HG03520 (cell line): Measurements from ENCODE around the gene LGR5.
"Not testable (repeated sequence)": the region's sequence is repeated elsewhere in the genome, so short reads cannot be mapped to it uniquely, and the experiment has no call there.

Experiments used
- ATAC-seq: cut with Tn5 transposase; IDR thresholded peaks from one replicate; pipeline ENCODE4 v1.9.1; 2021; ENCODE audit warnings: mild to moderate bottlenecking, moderate library complexity; ENCODE audit not compliant: unreplicated experiment

The LGR5 gene

GRCh38 chr12:71472441-71472911 lies 32.9 kb downstream of the LGR5 start:
- no peak for ATAC-seq

DNA sequence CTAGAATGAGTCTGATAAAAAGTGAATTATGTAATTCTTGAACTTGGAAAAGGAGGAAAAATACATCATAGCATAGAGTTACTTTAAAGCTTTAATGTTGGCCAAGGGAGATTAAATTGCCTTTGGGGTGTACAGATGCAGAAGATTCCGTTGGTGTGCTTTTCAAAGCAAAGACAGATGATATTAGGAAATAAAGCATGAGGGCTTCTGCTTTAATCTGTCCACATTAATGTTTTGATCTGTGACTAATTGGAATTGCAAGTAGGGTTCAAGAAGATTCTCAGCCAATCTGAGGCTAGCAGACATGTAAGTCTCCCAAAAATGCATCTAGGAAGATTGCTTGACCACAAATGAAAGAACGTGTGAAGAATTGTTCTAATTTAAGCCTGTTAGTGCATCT lies 35.2 kb downstream of the LGR5 start:
- no peak for ATAC-seq

- ATAC-seq, result no peak
Measured at GRCh38 chr12:71475280-71475679, 35.7 kb downstream of the LGR5 start.

DNA sequence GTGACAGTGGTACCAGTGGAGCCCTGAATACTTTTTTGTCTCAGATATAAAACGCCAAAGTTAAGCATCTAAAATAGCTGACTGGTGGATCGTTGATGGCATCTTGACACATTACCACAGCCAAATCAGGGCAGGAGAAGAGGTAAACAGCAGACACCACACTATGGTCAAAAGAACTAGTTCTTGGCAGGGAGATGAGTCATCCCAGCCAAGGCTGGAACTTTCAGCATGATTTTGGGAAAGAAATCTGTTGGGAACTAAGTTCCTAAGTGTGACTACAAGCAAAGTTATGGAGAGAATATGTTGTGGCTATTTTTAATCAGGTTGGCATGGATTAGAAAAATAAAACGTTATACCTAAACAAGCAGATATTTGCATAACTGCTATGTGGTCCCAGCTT lies 36.9 kb downstream of the LGR5 start:
- ATAC-seq, result no peak

DNA sequence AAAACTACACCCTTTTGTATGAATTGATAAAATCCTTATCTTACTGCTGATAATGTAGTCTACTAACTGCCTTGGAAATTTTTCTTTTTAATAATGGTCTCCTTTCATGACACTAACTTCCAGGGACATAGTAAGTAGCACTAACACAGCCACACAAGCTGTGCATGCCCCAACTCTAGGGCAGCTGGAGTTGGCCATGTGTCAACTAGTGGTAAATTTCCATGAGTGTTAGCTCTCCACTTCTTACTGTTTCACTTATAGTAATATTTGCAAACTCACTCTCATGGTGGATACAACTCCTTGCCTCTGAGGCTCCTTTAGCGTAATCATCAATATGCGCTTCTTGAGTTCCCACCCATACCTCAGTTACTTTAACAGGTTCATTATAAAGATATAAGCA lies 38.0 kb downstream of the LGR5 start:
- ATAC-seq, result no peak

DNA sequence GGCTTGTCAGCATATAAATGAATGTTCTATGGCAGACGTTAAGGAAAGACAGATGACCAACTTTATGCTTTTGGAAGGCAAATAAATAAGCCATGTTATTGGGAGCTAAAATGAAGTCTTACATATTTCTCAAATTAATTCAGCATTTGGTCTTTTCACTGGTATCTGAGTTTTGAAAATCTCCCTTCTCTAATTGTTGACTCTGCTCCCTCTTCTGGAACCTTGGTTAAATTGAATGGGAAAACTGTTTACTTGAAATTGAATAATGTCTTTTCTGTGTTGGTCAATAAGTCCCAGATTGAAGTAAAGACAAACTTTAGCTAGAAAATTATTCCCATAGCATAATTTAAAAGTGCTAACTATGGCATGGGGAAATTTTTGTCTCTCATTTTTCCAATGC lies 38.7 kb downstream of the LGR5 start:
- ATAC-seq, result no peak

- ATAC-seq, result no peak
Measured at GRCh38 chr12:71484272-71484905, 44.8 kb downstream of the LGR5 start.

- not testable (repeated sequence) for ATAC-seq
Measured at GRCh38 chr12:71490844-71491243, 51.2 kb downstream of the LGR5 start.

GRCh38 chr12:71492604-71493003 lies 53.0 kb downstream of the LGR5 start:
- ATAC-seq, result no peak

DNA sequence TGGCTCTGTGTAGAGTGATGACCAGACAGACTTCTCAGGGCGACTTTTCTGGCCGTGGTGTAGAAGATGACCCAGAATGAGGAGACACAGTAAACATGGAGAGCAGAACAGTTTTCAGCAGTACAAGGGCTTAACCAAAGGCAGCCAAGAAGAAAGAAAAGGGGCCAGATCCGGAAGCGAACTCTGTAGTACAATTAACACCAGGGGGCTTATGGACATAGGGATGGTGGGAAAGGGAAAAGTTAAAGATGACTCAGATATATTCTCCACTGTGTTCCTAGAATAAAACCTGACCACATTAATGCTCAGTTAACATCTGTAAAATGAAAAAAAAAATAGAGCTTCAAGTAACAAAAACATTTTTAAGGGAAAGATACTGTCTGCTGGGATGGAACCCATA lies 60.2 kb downstream of the LGR5 start:
- ATAC-seq, result no peak

GRCh38 chr12:71503579-71504391 lies 64.2 kb downstream of the LGR5 start:
- ATAC-seq, result no peak

DNA sequence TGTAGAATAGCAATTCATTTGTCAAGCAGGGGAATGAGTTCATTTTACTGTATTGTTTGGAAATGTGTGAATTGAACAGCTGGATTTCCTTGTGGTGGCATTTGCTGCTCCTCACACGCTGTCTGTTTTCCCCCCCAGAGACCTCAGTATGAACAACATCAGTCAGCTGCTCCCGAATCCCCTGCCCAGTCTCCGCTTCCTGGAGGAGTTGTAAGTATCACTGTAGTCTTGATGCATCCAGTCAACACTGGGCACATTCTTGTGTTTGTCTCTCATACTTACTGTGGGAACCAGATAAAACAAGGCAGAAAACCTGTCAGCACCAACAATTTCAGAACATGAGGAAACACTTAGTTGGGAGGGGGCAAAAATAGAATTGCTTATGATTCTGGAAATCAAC lies 64.9 kb downstream of the LGR5 start:
- no peak for ATAC-seq

DNA sequence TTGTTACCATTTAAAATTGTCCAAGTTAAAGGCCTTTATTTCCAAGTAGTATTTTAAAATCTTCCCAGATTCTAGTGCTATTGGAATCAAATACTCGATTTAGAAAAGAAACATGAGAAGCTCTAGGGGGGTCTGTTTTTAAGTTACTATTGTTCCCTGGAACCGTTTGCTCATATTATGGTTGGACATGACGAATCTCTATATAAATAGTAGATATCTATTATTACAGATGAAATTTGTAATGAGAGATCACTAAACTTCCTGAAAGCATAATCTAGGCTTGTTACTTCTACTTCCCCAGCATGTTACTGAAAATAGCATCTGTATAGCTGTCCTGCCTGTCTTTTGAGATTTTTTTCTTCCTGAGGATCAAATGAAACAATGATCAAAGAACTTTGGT lies 70.1 kb downstream of the LGR5 start:
- no peak for ATAC-seq

DNA sequence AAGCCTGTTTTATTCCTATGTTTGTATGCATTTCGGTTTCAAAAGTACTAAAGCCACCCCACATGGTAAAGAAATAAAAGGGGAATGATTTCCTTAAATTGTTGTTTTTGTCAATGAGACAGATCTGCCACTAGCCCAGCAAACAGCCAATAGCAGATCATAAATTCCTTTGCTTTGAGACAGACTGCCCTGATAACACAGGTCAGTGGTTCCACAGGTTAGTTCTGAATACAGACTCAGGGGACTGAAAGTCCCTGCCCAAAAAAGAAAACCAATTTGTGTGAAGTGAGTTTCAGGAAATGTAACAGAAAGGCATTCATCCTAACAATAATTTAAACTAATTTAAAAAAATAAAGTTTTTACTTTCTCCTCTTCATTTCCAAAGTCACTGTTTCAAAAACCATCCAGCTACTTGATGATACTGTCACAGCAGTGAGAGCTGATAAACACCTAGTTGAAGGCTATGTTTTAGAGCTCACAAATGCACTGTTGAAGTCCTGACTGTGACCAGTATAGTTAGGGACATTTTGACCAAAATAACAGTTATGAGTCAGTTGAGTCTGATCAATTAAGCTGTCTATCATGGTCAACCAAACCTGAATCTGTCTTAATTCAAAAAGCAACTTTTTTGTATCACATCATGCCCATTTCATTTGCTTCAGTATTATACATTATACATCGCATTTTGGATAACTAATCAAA lies 77.7 kb downstream of the LGR5 start:
- no peak for ATAC-seq

GRCh38 chr12:71521125-71521524 lies 81.5 kb downstream of the LGR5 start:
- ATAC-seq, result no peak

GRCh38 chr12:71524626-71525025 lies 85.0 kb downstream of the LGR5 start:
- no peak for ATAC-seq

DNA sequence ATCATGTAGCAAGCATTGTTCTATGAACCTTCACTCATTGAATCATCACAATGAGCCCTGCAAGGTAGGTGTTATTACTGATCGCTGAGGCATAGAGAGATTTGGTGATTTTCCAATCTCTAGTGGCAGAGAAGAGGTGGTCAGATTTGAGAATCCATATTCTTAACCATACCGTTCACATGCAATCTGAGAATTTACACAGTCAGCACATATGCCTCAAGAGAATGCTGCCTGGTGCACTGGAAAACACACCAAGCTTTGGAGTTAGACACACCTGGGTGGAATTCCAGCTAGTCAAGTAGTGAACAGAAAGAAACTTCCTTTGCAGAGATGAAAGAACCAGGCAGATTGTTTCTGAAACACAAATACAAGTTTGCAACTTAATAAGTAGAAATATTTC lies 94.1 kb downstream of the LGR5 start:
- no peak for ATAC-seq

GRCh38 chr12:71536279-71536938 lies 96.8 kb downstream of the LGR5 start:
- ATAC-seq, result no peak

- ATAC-seq, result no peak
Measured at GRCh38 chr12:71536939-71537622, 97.5 kb downstream of the LGR5 start.

DNA sequence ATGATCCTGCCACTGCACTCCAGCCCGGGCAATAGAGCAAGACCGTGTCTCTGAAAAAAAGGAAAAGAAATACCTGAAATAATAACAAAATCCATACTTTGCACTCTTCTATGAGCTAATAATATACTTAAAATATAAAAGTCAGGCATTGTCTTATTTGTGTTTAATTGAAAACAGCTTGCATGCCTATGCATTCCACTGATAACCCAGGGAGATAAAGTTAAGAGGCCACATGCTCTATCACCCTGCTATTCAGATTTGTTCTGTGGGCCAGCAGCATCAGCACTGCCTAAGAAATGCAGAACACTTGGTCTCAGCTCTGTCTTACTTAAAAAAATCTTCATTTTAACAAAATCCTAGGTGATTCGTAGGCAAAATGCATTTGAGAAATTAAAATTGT lies 99.2 kb downstream of the LGR5 start:
- ATAC-seq, result no peak

DNA sequence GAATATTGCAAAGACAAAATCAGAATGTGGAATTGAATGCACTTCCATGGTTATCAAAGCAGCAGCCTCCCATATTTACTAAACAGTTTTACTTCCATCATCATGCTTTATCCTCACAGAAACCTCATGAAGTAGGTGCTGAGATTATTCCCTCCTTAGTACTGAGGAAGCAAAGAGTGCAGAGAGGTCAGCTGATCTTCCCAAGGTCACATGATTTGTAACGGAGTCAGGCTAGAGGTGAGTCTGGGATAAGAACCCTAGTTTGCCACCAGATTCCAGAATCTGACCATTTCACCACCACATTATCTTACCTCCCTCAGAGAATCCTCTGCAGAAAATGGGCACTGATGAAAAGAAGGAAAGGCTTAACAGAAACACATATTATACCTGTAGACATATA lies 102.0 kb downstream of the LGR5 start:
- ATAC-seq, result no peak
